GM19240 (cell line): ENCODE results near the gene MAK.
"Not testable (repeated sequence)": the region's sequence is repeated elsewhere in the genome, so short reads cannot be mapped to it uniquely, and the experiment has no call there.

ENCODE experiments used
- DNase-seq: peaks from one replicate; pipeline ENCODE4 v3.0.0; 2011; ENCODE audit warnings: low spot score; ENCODE audit not compliant: insufficient read length

The MAK gene

GRCh38 chr6:10854922-10855632 is 16.7 kb upstream of the MAK start:
- DNase-seq = no peak

DNA sequence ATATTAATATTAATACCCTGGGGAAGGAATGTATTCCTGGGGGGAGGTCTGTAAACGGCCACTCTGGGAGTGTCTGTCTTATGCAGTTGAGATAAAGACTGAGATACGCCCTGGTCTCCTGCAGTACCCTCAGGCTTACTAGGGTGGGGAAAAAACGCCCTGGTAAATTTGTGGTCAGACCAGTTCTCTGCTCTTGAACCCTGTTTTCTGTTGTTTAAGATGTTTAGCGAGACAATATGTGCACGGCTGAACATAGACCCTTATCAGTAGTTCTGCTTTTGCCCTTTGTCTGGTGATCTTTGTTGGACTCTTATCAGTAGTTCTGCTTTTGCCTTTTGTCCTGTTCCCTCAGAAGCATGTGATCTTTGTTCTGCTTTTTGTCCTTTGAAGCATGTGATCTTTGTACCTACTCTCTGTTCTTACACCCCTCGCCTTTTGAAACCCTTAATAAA is 15.5 kb upstream of the MAK start:
- not testable (repeated sequence) for DNase-seq

DNA sequence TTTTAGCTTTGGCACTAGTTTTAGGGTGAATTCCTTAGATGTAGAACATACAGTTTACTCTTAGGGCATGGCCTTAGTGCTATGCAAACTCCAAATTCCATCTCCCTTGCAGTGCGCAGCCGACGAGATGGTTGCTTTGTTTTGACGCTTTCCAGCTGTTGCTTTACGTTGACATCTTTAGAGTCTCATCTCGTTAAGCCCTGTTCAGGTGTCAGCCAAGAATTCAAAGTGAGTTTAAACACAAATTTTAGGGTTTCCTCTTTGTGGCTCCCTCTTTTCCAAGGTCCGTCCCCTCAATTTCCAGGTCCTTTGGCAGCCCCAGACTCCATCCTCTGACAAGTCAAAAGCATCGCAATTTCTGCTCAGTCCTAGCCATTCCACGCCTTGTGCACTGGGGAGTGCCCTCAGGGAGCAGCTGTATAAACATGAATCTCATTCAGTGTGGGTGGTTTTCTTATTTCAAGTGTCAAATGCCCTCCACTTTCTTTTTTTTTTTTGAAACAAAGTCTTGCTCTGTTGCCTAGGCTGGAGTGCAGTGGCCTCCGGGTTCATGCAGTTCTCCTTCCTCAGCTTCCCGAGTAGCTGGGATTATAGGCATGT is 14.1 kb upstream of the MAK start:
- no peak for DNase-seq

- DNase-seq = no peak
Observed at GRCh38 chr6:10850728-10851127, 12.4 kb upstream of the MAK start.

- no peak for DNase-seq
Observed at GRCh38 chr6:10849901-10850300, 11.6 kb upstream of the MAK start.

DNA sequence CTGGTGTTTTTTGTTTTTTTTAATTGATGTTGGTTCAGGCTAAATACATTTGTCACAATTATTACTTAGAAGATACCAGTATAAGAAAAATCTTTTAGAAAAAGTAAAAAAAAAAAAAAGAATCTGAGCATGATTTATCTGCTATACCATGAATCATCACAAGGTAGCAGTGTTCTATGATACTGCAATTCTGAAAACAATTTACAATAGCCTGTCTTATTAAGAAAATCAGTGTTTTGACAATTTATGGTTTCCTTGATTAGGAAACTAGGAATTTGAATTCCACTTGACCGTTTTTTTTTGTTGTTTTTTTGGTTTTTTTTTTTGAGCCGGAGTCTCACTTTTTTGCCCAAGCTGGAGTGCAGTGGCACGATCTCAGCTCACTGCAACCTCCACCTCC is 9.3 kb upstream of the MAK start:
- DNase-seq = no peak

DNA sequence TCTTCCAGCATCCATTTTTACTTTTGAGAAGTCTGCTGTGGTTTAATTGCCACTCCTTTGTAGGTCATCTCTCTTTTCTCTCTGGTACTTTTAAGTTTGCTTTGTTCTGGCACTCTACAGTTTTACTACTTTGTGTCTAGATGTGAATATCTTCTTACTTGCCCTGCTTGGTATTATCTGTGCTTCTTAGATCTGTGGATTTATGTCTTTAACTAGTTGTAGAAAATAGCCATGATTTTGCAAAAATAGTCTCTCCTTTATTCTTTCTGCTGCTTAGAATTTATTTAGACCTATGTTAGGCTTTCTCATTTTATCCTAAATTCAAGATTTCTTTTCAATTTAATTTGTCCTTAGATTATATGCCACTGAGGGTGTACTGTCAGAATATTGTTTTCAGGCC is 5.2 kb upstream of the MAK start:
- DNase-seq = no peak

GRCh38 chr6:10838794-10839333 is 525 bp upstream of the MAK start:
- peak; percentile 65 for DNase-seq

- no peak for DNase-seq
Observed at GRCh38 chr6:10837622-10837994, 731 bp downstream of the MAK start.

- DNase-seq = no peak
Observed at GRCh38 chr6:10837009-10837621, 1.2 kb downstream of the MAK start.

DNA sequence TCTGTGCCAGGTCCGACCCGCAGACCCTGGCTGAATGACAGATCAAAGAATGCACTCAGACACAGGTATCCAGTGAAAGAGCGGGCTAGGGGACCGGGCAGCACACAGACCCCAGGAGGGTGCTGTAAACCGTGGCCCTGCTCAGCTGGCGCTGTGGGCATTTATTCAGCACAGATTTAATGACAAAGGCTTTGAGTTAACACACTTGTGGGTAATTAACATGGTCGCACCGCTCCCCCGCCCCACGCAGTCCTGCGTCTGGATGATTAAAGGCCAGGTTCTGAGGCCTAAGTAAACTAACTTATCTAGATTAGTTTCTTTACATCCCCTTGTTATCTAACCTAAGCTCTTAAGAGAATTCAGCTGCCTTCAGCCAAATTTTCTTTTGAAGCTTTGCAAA is 3.5 kb downstream of the MAK start:
- DNase-seq = no peak

DNA sequence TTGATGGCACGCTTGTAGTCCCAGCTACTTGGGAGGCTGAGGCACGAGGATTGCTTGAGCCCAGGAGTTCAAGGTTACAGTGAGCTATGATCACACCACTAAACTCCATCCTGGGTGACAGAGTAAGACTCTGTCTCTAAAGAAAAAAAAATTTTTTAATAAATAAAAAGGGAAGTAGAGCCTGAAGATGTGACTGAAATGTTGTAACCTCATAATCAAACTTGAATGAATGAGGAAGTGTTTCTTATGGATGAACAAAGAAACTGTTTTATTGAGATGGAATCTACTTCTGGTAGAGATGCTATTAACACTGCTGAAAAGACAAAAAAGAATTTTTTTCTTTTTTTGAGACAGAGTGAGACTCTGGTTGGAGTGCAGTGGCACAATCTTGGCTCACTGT is 6.7 kb downstream of the MAK start:
- DNase-seq = no peak

- DNase-seq = no peak
Observed at GRCh38 chr6:10824819-10825218, 13.5 kb downstream of the MAK start.

GRCh38 chr6:10824297-10824696 is 14.0 kb downstream of the MAK start:
- DNase-seq = no peak

GRCh38 chr6:10814176-10814575 is 24.2 kb downstream of the MAK start:
- not testable (repeated sequence) for DNase-seq

DNA sequence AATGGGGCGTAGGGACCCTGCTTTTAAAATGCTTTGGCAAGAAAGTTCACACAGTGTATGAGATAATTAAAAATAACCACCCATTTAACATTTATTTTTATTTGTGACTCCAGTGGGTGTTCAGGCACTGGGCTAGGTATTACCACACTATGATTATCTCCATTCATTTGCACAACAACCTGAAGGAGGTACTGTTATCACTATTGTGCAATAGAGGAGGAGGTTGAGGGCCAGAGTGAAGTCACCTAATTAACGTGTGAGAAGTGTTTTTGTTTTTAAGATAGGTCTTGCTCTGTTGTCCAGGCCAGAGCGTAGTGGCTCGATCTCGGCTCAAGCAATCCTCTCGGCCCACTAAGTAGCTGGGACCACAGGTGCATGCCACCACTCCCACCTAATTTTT is 29.2 kb downstream of the MAK start:
- DNase-seq = no peak

DNA sequence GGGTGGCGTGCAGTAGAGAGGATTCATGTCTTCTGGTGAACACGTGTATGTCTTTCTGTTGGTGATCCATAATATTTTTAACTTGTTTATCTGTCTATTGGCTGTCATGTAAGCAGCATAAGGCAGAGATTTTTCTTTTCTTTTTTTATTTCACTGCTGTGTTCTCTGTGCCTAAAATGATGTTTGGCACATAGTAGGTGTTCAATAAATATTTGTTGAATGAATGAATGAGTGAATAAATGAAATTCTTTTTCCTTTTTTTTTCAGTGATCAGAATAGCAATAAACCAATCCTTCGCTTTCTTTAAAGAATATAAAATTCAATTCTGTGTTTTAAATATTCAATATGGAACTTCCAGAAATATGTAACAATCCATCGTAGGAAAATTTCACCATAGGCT is 30.0 kb downstream of the MAK start:
- DNase-seq = no peak

DNA sequence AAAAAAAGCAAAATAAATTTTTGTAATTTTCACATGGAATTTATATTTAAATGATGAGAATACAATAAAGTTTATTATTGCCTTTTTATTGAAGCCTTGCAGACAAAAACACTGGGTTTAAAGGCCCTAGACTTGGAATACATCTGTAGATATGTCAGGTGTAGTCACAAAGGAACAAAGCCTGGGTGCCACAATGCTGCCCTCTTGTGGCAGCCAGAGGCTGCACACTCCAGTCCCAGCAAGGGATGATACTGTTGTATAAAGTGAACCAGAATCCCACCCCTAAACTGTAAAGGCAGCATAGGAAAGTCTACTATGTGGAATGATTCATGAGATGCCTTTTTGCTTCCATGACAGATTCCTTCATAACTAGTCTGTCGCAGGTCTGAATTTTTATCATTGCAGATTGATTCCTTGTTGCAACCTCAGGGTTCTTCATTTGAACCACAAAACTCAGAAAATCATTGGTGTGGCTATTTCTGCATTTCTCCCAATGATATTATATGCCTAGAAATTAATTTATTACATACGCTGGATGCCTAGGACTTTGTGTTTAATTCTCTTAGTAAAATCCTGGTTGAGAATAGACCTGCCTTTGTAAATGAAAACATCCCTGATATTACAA is 37.0 kb downstream of the MAK start:
- DNase-seq = peak; percentile 68

DNA sequence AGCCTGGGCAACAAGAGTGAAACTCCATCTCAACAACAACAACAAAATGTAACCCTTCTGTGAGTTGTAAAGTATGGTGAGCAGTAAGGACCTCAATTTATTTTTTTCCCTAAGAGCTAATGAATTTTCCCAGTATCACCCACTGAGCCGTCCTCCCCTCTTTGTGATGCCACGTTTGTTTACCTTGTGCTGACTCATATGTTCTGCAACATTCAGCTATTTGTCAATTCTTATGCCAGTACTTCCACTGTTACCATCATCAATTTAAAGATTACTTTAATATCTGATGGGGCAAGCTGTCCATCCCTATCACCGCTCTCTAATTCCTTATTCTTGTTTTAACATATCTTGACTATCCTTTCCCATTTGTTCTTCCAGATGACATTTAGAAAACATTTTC is 37.5 kb downstream of the MAK start:
- DNase-seq = no peak

DNA sequence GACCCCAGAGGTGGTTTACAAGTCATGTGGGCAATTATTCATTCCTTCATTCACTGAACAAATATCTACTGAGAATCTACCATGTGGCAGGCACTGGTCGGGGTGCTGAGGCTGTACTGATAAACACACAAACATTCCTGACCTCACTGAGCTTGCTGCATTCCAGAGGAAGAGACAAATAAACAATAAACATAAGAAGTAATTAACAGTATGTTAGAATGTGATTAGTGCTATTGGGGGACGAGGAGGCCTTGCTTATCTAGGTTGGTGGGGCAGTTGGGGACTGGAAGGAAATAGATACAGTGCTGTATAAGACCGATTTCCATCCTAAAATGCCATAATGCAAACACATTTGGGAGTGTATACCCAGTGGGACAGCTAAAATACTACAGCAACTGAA is 44.1 kb downstream of the MAK start:
- DNase-seq = no peak

DNA sequence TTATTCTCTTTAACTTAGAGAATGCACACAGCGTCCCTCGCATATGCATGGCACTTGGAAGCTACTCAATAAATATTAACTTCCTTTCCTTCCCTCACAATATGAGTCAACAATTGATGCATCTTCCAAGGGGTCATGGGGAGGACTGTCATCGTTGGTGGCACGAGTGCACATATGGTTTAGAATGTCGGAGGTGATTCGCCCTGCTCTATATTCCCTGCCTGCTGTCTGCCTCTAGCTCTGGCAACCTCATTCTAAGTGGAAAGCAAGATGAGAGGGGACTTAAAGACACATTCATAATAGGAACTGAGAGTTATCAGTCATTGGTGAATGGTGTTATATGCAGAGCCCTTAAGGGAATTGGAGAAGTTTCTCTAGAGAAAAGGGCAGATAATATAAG is 44.6 kb downstream of the MAK start:
- no peak for DNase-seq

DNA sequence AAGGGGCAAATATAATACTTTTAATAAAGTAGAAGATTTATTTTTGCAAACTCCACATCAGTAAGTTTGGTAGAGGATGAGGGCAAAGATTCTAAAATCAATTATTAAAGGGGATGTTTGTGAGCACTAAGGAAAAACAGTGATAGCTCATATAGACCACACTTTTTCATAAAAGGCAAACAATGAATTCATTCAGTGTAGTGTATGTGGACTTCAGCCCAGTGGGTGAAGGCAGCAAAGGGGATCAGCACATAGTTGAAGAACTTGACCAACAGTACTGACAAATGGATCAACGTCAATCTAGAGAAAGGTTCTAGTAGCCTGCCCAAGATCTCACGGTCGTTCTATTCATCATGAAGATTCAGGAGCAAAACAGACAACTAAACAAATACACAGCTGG is 45.3 kb downstream of the MAK start:
- DNase-seq = no peak
